Astrocyte of the spinal cord (primary cell): ENCODE results near the gene ATP2C1.
"Not testable (repeated sequence)": the region's sequence is repeated elsewhere in the genome, so short reads cannot be mapped to it uniquely, and the experiment has no call there.

Source experiments
- DNase-seq: peaks from one replicate; pipeline ENCODE4 v3.0.0; 2011; ENCODE audit warnings: low read depth, low spot score
- H3K4me3 ChIP-seq: 2 replicates; pipeline ENCODE4 v1.5.1; 2011; ENCODE audit warnings: low read depth, mild to moderate bottlenecking, low read length, moderate library complexity
- CTCF ChIP-seq: IDR thresholded peaks from 2 replicates; pipeline ENCODE4 v1.5.1; 2012; ENCODE audit warnings: low read depth, mild to moderate bottlenecking, low read length, inconsistent platforms
- in situ Hi-C: cut with HindIII; loops from 2 replicates; pipeline ENCODE4 v1.10.0; 2017; ENCODE audit warnings: low sequenced_read_pairs

ATP2C1 gene

GRCh38 chr3:130851277-130851676, 42.6 kb upstream of the ATP2C1 start:
- no peak for TF ChIP-seq CTCF
- H3K4me3 ChIP-seq = no peak overlapping the region
- no peak for DNase-seq
- in situ Hi-C loops = no loop called here

- in situ Hi-C loops = no loop called here
- no peak for DNase-seq
- no peak for TF ChIP-seq CTCF
- no peak overlapping the region for H3K4me3 ChIP-seq
Measured at GRCh38 chr3:130853581-130853980, 40.3 kb upstream of the ATP2C1 start.

GRCh38 chr3:130854208-130854864, 39.5 kb upstream of the ATP2C1 start:
- in situ Hi-C loops = no loop called here
- DNase-seq = no peak
- no peak for TF ChIP-seq CTCF
- no peak overlapping the region for H3K4me3 ChIP-seq

GRCh38 chr3:130857336-130858026, 36.4 kb upstream of the ATP2C1 start:
- in situ Hi-C loops = no loop called here
- TF ChIP-seq CTCF = no peak
- DNase-seq = no peak
- H3K4me3 ChIP-seq = no peak overlapping the region

- H3K4me3 ChIP-seq, in situ Hi-C loops, DNase-seq: not testable (repeated sequence)
Measured at GRCh38 chr3:130862130-130862529, 31.8 kb upstream of the ATP2C1 start.

- H3K4me3 ChIP-seq = no peak overlapping the region
- TF ChIP-seq CTCF = no peak
- DNase-seq = no peak
- in situ Hi-C loops = no loop called here
Measured at GRCh38 chr3:130865489-130865888, 28.4 kb upstream of the ATP2C1 start.

GRCh38 chr3:130866327-130866726, 27.6 kb upstream of the ATP2C1 start:
- DNase-seq = no peak
- no peak for TF ChIP-seq CTCF
- in situ Hi-C loops = no loop called here
- H3K4me3 ChIP-seq = no peak overlapping the region
